AG04449 (cell line): ENCODE data around the gene ASTL.
A peak's percentile ranks its signal among the peaks of the same experiment; 100 is the strongest.

Experiments
- CTCF ChIA-PET: fragments of 350-600 bp; formaldehyde crosslinking; extraction: SDS; loops from one replicate; lab custom pipeline; 2021; ENCODE audit warnings: antibody characterized with exemption; lab: Yijun Ruan, JAX
- POLR2A ChIA-PET: fragments of 400-600, 350-600 bp; formaldehyde crosslinking; extraction: SDS; loops from one replicate; lab custom pipeline; 2020; ENCODE audit warnings: antibody characterized with exemption, inconsistent platforms; lab: Yijun Ruan, JAX
- DNase-seq: peaks from one replicate; pipeline ENCODE4 v3.0.0-alpha.2; 2010; ENCODE audit warnings: low read depth, low spot score
- H3K4me3 ChIP-seq: 2 replicates; pipeline ENCODE4 v1.5.1; 2011; ENCODE audit warnings: low read depth, mild to moderate bottlenecking, control low read depth, low read length
- CTCF ChIP-seq: IDR thresholded peaks from one replicate; pipeline ENCODE4 v1.5.1; 2011; ENCODE audit warnings: mild to moderate bottlenecking, moderate library complexity, low read length, control low read depth, inconsistent platforms; ENCODE audit not compliant: insufficient read depth; ENCODE audit errors: missing control alignments

Gene ASTL

GRCh38 chr2:96180521-96180920 is 42.2 kb upstream of the ASTL start:
- ChIA-PET POLR2A (no interaction called here), CTCF (interaction anchor here (0.9 to 1.2 kb wide), 4 partner anchors 16 to 188 kb away, joined by 3 to 4 read pairs (median 4); no protein-coding TSS in a partner anchor)

GRCh38 chr2:96180002-96180401 is 41.7 kb upstream of the ASTL start:
- ChIA-PET CTCF (interaction anchor here (0.9 to 1.2 kb wide), 4 partner anchors 16 to 187 kb away, joined by 3 to 4 read pairs (median 4); no protein-coding TSS in a partner anchor), POLR2A (no interaction called here)
- no peak for DNase-seq
- no peak for TF ChIP-seq CTCF
- no peak overlapping the region for H3K4me3 ChIP-seq

More at GRCh38 chr2:96180521-96180920, 42.2 kb upstream of the ASTL start:
- no peak for DNase-seq
- H3K4me3 ChIP-seq: no peak overlapping the region
- TF ChIP-seq CTCF: no peak

GRCh38 chr2:96176661-96177060 is 38.4 kb upstream of the ASTL start:
- CTCF ChIA-PET: interaction anchor here (3.5 to 6.6 kb wide), 5 partner anchors 8 to 184 kb away, joined by 24 to 228 read pairs (median 51); partner anchors contain the start of genes ADRA2B, ANKRD36C and ASTL
- POLR2A ChIA-PET: no interaction called here
- no peak overlapping the region for H3K4me3 ChIP-seq
- DNase-seq: no peak
- TF ChIP-seq CTCF: no peak

- CTCF ChIA-PET: interaction anchor here (0.6 to 6.6 kb wide), 22 partner anchors 9 to 589 kb away, joined by 3 to 228 read pairs (median 14); partner anchors contain the start of genes ADRA2B, ANKRD36C, ASTL and DUSP2
- H3K4me3 ChIP-seq: no peak overlapping the region
- TF ChIP-seq CTCF: no peak
- POLR2A ChIA-PET: no interaction called here
- no peak for DNase-seq
These were observed 37.6 kb upstream of the ASTL start for GRCh38 chr2:96175951-96176350.

DNA sequence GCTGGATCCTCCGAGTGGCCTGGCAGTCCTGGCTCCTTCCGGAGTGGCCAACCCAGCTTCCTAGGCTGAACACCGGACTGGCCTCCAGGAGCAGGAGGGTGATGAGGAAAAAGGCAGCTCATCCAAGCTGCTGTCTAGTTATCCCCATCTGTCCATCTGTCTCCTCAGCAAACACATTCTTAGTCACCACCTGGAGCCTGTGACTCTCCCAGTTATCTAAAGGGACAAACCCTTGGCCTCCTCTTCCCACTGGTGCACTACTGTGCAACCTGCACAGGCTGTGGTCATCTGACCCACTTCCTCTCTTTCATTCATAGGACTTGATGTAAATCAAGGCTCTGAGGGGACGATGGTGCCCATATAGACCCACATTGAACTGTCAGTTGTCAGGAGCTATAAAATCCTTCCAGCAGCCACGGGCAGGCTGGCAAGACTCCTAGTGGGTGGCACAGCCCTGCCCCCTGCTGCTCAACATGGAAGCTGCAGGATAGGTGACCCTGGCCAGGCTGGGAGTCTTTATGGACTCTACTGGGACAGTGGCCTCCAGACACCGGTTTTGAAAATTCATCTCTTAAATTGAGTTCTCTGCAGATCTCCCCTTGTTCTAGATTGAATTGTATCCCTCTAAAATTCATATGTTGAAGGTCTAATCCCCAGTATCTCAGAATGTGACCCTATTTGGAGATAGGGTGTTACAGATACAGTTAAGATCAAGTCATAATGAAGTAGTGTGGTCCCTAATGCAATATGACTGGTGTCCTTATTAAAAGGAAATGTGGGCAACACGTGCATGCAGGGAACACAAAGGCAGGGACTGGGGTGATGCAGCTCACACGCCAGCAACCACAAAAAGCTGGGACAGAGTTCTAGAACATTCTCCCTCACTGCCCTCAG is 36.2 kb upstream of the ASTL start:
- TF ChIP-seq CTCF: peak; percentile 94
- ChIA-PET POLR2A (interaction anchor here (0.8 to 1.3 kb wide), 2 partner anchors 30 to 36 kb away, joined by 3 read pairs; partner anchors contain the start of genes ASTL and DUSP2), CTCF (interaction anchor here (0.6 to 6.6 kb wide), 46 partner anchors 9 to 333 kb away, joined by 3 to 228 read pairs (median 6); partner anchors contain the start of genes ADRA2B, ANKRD36C, ASTL and DUSP2)
- H3K4me3 ChIP-seq: no peak overlapping the region
- DNase-seq: no peak

DNA sequence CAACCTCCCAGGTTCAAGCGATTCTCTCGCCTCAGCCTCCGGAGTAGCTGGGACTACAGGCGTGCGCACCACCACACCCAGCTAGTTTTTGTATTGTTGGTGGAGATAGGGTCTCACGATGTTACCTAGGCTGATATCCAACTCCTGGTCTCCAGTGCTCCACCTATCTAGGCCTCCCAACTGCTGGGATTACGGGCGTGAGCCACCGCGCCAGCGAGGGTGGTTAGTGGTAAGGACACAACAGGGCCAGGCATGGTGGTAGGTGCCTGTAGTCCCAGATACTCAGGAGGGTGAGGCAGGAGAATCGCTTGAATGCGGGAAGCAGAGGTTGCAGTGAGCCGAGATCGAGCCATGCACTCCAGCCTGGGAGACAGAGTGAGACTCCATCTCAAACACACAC is 33.5 kb upstream of the ASTL start:
- no peak for TF ChIP-seq CTCF
- POLR2A ChIA-PET: no interaction called here
- no peak for DNase-seq
- no peak overlapping the region for H3K4me3 ChIP-seq
- CTCF ChIA-PET: interaction anchor here (5.3 kb wide), 1 partner anchor 179 kb away, joined by 35 read pairs; the partner anchor contains the start of gene ANKRD36C
